ENCODE measurements around the gene CCDC200.

Gene CCDC200

DNA sequence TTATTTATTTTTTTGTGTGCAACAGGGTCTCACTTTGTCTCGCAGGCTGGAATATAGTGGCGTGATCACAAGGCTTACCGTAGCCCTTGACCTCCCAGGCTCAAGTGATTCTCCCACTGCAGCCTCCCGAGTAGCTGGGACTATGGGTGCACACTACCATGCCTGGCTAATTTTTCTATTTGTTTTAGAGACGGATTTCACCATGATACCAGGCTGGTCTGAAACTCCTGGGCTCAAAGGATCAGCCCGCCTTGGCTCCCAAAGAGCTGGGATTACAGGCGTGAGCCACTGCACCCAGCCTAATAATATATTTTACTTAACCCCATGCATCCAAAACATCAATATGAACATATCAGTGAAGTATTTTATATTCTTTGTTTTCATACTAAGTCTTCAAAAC is 2.0 kb downstream of the CCDC200 start:
- no peak overlapping the region for H3K27ac ChIP-seq (replicated peaks)
- DNase-seq (ENCODE audit: low read depth in 1 of 2, low spot score in 1 of 2) = no peak

DNA sequence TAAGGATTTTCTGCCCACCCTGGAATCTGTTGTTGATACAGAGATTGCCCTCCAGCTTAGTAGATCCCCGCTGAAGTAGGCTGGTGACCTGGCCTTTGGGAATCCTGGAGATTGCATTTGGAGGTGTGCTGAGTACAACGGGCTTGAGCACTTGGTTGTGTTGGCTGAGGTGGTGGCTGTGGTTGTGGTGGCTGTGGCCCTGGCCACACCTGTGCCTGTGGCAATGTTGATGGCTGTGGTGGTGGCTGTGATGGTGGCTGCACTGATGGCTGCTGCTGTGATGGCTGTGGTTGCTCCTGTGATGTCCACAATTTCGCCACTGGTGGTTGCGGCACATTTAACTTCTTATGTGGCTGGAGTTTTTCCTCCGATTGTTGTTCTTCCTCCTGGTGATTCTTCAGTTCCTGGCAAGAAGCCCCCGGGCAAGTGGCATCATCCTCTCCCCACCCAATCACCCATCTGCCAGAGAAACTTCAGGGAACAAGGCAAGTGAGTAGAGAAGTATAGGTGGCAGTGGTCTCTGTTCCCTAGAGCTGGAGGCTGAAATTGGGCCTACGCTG is 4.2 kb downstream of the CCDC200 start:
- TF ChIP-seq SPI1 (IDR thresholded peaks at IDR 0.05; ENCODE audit: borderline replicate concordance, low read depth) (no peak), GABPA (IDR thresholded peaks at IDR 0.05; ENCODE audit: low read depth) (no peak), CTCF (IDR thresholded peaks at IDR 0.05; ENCODE audit: insufficient read depth, low read length) (no peak), POLR2AphosphoS5 (IDR thresholded peaks at IDR 0.05; ENCODE audit: low read depth) (no peak)
- TF ChIP-seq, protein P1, sequence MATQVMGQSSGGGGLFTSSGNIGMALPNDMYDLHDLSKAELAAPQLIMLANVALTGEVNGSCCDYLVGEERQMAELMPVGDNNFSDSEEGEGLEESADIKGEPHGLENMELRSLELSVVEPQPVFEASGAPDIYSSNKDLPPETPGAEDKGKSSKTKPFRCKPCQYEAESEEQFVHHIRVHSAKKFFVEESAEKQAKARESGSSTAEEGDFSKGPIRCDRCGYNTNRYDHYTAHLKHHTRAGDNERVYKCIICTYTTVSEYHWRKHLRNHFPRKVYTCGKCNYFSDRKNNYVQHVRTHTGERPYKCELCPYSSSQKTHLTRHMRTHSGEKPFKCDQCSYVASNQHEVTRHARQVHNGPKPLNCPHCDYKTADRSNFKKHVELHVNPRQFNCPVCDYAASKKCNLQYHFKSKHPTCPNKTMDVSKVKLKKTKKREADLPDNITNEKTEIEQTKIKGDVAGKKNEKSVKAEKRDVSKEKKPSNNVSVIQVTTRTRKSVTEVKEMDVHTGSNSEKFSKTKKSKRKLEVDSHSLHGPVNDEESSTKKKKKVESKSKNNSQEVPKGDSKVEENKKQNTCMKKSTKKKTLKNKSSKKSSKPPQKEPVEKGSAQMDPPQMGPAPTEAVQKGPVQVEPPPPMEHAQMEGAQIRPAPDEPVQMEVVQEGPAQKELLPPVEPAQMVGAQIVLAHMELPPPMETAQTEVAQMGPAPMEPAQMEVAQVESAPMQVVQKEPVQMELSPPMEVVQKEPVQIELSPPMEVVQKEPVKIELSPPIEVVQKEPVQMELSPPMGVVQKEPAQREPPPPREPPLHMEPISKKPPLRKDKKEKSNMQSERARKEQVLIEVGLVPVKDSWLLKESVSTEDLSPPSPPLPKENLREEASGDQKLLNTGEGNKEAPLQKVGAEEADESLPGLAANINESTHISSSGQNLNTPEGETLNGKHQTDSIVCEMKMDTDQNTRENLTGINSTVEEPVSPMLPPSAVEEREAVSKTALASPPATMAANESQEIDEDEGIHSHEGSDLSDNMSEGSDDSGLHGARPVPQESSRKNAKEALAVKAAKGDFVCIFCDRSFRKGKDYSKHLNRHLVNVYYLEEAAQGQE (IDR thresholded peaks at IDR 0.05; ENCODE audit: insufficient replicate concordance, low read depth) = no peak
- no peak overlapping the region for H3K4me3 ChIP-seq (replicated peaks; ENCODE audit: insufficient read depth, low read length)
- DNase-seq (ENCODE audit: low read depth in 1 of 2, low spot score in 1 of 2) = peak in 1 of 2 experiments; percentile 28
- H3K27ac ChIP-seq (replicated peaks) = no peak overlapping the region
- no peaks in the 10 kb centered on the region for H3K27me3 ChIP-seq (ENCODE audit: insufficient read depth, poor library complexity, severe bottlenecking)

More for the DNA sequence above, 2.0 kb downstream of the CCDC200 start:
- H3K4me3 ChIP-seq (replicated peaks; ENCODE audit: insufficient read depth, low read length) = no peak overlapping the region
- no peak for TF ChIP-seq GABPA (IDR thresholded peaks at IDR 0.05; ENCODE audit: low read depth)
- TF ChIP-seq SPI1 (IDR thresholded peaks at IDR 0.05; ENCODE audit: borderline replicate concordance, low read depth) = no peak
- TF ChIP-seq POLR2AphosphoS5 (IDR thresholded peaks at IDR 0.05; ENCODE audit: low read depth) = no peak
- TF ChIP-seq, protein P1 (IDR thresholded peaks at IDR 0.05; ENCODE audit: insufficient replicate concordance, low read depth) = no peak
- no peak for TF ChIP-seq CTCF (IDR thresholded peaks at IDR 0.05; ENCODE audit: insufficient read depth, low read length)
- H3K27me3 ChIP-seq (ENCODE audit: insufficient read depth, poor library complexity, severe bottlenecking) = no peaks in the 10 kb centered on the region

DNA sequence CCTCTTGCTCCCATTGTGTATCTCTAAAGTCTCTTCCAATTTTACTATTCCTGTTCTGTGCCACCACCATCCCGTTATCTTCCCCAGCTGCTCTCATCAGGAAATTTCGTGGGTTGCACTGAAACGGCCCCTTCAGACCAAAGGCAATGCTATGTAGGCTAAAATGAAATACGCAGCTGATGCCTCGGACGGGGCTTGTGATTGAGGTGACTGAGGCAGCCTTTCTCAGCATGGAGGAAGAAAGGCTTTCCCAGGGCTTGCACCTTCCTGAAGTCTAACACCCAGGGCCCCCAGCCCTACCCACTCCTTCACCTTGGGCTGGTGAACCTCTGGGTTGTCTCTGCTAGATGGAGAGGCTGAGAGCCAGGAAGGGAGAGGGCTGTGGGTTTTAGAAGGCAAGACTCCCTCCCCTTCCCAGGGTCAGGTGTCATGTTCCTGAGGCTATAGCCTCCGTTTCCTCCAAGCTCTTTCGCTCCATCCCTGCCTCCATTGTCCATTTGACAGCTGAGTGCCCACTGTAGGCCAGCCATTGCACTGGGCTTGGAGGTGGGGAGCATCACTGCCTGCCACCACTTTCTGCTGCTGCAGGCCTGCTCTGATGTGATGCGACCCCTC is 7.8 kb downstream of the CCDC200 start:
- Histone ChIP-seq H3K4me3 (replicated peaks; ENCODE audit: insufficient read depth, low read length) (no peak overlapping the region), H3K27me3 (ENCODE audit: insufficient read depth, poor library complexity, severe bottlenecking) (no peaks in the 10 kb centered on the region), H3K27ac (replicated peaks) (no peak overlapping the region)
- DNase-seq (ENCODE audit: low read depth in 1 of 2, low spot score in 1 of 2) = no peak
- TF ChIP-seq GABPA (IDR thresholded peaks at IDR 0.05; ENCODE audit: low read depth) = no peak

DNA sequence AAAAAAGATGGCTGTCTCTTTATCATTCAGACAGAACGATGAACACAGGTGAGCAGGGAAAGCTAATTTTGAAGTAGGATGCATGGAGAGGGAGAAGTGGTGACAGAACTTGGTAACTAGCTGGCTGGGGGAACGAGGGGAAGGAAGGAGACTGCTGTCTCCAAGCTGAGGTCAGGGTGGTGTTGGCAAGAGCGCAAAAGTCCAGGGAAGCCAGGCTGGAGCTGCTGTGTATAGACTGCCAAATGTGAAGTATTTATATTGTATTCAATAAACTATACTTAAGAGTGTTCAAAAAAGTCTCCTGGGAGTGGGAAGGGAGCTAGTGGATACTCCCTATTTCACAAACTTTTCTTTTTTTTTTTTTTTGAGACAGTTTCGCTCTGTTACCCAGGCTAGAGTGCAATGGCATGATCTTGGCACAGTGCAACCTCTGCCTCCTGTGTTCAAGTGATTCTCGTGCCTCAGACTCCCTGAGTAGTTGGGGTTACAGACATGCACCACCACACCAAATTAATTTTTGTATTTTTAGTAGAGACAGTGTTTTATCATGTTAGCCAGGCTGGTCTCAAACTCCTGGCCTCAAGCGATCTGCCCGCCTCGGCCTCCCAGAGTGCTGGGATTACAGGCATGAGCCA is 8.6 kb downstream of the CCDC200 start:
- TF ChIP-seq SPI1 (IDR thresholded peaks at IDR 0.05; ENCODE audit: borderline replicate concordance, low read depth) = no peak
- TF ChIP-seq, protein P1 (IDR thresholded peaks at IDR 0.05; ENCODE audit: insufficient replicate concordance, low read depth) = no peak
- no peak for TF ChIP-seq POLR2AphosphoS5 (IDR thresholded peaks at IDR 0.05; ENCODE audit: low read depth)
- TF ChIP-seq GABPA (IDR thresholded peaks at IDR 0.05; ENCODE audit: low read depth) = no peak
- TF ChIP-seq CTCF (IDR thresholded peaks at IDR 0.05; ENCODE audit: insufficient read depth, low read length) = no peak
- Histone ChIP-seq H3K27me3 (ENCODE audit: insufficient read depth, poor library complexity, severe bottlenecking) (no peaks in the 10 kb centered on the region), H3K27ac (replicated peaks) (no peak overlapping the region), H3K4me3 (replicated peaks; ENCODE audit: insufficient read depth, low read length) (no peak overlapping the region)
- no peak for DNase-seq (ENCODE audit: low read depth in 1 of 2, low spot score in 1 of 2)

All from HL-60 (cell line).